SK-N-MC (cell line): ENCODE measurements around the gene NETO2.

Experiments
- EZH2 ChIP-seq: fragments of 200-600 bp; sonication (generic); IDR thresholded peaks from one replicate; pipeline ENCODE4 v1.6.1; 2017; ENCODE audit warnings: antibody characterized with exemption
- POLR2AphosphoS5 ChIP-seq: IDR thresholded peaks from 2 replicates; pipeline ENCODE4 v1.6.1; 2012; ENCODE audit warnings: mild to moderate bottlenecking, low read depth, low read length, borderline replicate concordance

GRCh38 chr16:47079860-47080259 lies 63.9 kb downstream of the NETO2 start:
- no peak for TF ChIP-seq EZH2
- TF ChIP-seq POLR2AphosphoS5, result no peak
